ENCODE data around the gene OGFOD3.

The OGFOD3 gene

DNA sequence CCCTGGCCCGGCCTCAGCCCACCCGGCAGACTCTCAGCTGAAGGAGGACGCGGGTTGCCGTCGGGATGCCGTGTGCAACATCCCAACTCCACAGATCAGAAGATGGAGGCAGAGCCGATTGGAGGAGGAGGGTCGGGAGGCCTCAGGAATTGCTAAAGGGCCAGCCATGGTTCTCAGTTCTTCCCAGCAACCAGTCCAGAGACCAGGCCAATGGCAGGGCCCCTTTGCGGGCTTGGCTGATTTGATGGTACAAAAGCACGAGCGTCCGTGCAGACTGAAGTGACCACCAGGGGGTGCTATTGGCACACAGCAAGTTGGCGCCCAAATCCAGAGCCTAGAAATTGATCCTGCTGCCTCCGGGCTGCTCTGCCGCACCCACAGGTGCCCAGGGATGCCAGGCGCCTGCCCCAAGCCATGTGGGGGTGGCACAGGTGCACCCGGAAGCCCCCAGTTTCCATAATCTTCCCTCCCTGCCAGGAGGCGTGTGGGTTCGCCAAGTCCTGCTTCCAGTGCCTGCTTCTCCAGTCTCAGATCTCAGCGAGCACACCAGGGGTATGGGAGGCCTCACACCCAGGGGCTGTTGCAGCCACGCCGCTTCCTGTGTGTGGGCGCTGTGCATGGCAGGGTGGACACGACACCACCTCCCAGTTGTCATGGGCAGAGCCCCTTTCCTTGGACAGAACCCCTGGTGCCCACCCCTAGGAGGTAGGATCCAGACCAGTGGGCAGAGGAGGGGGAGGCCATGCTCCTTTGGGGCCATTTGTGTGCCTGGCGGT lies 66.5 kb downstream of the OGFOD3 start:
- DNase-seq: peak; percentile 87
- H3K4me3 ChIP-seq (ENCODE audit: low read depth in 1 of 2, low read length in 2 of 2): no peak overlapping the region
- no peaks in the 10 kb centered on the region for H3K27me3 ChIP-seq (ENCODE audit: insufficient read depth, low read length, poor library complexity)
- peak overlapping the region; percentile 22; the same call in 1 of the 2 replicates for H3K4me2 ChIP-seq (ENCODE audit: insufficient read depth, low read length)
- peak; percentile 93 for ATAC-seq (ENCODE audit: insufficient read depth, low read depth)
- no peak overlapping the region for H3K9ac ChIP-seq (ENCODE audit: low read depth, low read length)
- H3K36me3 ChIP-seq (ENCODE audit: insufficient read depth, low read length): no peaks in the 10 kb centered on the region
- H3K4me1 ChIP-seq (ENCODE audit: insufficient read depth, low read length): peaks cover 17% of the 10 kb centered on the region
- H3K27ac ChIP-seq (ENCODE audit: low read length): peak overlapping the region; percentile 17
- no peaks in the 10 kb centered on the region for H3K79me2 ChIP-seq (ENCODE audit: insufficient read depth, low read length)
- no peaks in the 10 kb centered on the region for H4K20me1 ChIP-seq (ENCODE audit: insufficient read depth, low read length)
- H2AFZ ChIP-seq (ENCODE audit: low read depth, low read length): peak overlapping the region; percentile 55
- no peaks in the 10 kb centered on the region for H3K9me3 ChIP-seq (ENCODE audit: insufficient read depth, low read length, severe bottlenecking)
- TF ChIP-seq, protein P1, sequence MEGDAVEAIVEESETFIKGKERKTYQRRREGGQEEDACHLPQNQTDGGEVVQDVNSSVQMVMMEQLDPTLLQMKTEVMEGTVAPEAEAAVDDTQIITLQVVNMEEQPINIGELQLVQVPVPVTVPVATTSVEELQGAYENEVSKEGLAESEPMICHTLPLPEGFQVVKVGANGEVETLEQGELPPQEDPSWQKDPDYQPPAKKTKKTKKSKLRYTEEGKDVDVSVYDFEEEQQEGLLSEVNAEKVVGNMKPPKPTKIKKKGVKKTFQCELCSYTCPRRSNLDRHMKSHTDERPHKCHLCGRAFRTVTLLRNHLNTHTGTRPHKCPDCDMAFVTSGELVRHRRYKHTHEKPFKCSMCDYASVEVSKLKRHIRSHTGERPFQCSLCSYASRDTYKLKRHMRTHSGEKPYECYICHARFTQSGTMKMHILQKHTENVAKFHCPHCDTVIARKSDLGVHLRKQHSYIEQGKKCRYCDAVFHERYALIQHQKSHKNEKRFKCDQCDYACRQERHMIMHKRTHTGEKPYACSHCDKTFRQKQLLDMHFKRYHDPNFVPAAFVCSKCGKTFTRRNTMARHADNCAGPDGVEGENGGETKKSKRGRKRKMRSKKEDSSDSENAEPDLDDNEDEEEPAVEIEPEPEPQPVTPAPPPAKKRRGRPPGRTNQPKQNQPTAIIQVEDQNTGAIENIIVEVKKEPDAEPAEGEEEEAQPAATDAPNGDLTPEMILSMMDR (IDR thresholded peaks at IDR 0.05; ENCODE audit: borderline replicate concordance, extremely low read depth, low read length, poor library complexity, severe bottlenecking): peak; percentile 97
- no peak for TF ChIP-seq EZH2 (IDR thresholded peaks at IDR 0.05; ENCODE audit: borderline replicate concordance, low read depth, low read length, severe bottlenecking)

DNA sequence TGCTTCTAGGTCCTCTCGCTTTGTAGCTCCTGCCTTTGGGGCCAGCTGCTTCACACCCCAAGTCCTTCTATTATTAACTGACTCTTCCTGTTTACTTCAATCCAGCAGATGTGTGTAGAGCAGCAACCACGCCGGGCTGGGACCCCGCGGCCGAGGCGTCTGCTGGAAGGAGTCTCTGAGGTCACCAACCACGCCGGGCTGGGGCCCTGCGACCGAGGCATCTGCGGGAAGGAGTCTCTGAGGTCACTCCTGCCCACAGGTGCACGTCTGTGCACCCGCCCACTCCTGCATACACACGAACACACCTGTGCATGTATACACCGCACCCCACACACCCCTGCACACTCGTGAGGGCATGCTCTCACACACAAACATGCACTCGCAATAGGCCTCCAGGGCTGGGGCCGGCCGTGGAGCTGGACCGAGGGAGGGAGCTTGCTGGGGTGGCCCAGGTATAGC lies 67.1 kb downstream of the OGFOD3 start:
- peak overlapping the region; percentile 16; the same call in 1 of the 2 replicates for H3K4me2 ChIP-seq (ENCODE audit: insufficient read depth, low read length)
- H2AFZ ChIP-seq (ENCODE audit: low read depth, low read length): peak overlapping the region; percentile 55

DNA sequence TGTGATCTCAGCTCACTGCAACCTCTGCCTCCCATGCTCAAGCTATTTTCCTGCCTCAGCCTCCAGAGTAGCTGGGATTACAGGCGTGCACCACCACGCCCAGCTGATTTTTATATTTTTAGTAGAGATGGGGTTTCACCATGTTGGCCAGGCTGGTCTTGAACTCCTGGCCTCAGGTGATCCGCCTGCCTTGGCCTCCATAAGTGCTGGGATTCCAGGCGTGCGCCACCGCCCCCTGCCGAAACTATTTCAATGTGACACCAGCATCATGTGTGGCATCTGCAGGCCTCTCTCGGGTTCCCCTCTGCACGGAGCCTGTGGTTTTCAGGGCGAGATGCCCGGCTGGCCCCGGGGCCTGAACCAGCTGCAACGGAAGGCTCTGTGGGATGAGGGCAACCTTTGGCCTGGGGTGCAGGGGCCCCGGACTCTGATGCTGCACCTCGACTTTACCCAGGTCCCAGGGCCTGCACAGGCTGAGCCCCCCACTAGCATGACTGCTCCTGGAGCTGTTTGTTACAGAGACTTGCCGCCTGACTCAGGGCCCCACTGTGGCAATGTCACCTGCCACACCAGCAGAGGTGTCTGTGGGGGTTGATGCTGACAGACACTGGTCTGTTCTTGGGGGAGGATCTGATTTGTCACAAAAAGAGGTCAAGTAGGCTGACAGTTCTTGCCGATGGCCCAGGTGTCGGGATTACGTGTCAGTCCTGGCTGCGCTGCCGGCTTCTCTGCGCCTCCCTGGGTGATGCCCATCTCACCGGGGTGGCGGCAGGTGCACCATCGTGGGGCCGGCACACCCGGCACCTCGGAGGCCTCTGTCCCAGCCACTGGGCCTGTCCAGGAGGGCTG lies 68.0 kb downstream of the OGFOD3 start:
- Histone ChIP-seq H4K20me1 (ENCODE audit: insufficient read depth, low read length) (no peaks in the 10 kb centered on the region), H3K4me2 (ENCODE audit: insufficient read depth, low read length) (no peak overlapping the region)

More for the DNA sequence above, 67.1 kb downstream of the OGFOD3 start:
- no peaks in the 10 kb centered on the region for H3K36me3 ChIP-seq (ENCODE audit: insufficient read depth, low read length)
- H3K27me3 ChIP-seq (ENCODE audit: insufficient read depth, low read length, poor library complexity): no peaks in the 10 kb centered on the region
- H4K20me1 ChIP-seq (ENCODE audit: insufficient read depth, low read length): no peaks in the 10 kb centered on the region
- peaks cover 15% of the 10 kb centered on the region for H3K4me1 ChIP-seq (ENCODE audit: insufficient read depth, low read length)
- H3K27ac ChIP-seq (ENCODE audit: low read length): no peak overlapping the region
- ATAC-seq (ENCODE audit: insufficient read depth, low read depth) (peak; percentile 2; the same call in 1 of the 3 replicates), DNase-seq (no peak)
- TF ChIP-seq, protein P1 (IDR thresholded peaks at IDR 0.05; ENCODE audit: borderline replicate concordance, extremely low read depth, low read length, poor library complexity, severe bottlenecking): no peak
- no peak for TF ChIP-seq EZH2 (IDR thresholded peaks at IDR 0.05; ENCODE audit: borderline replicate concordance, low read depth, low read length, severe bottlenecking)
- no peaks in the 10 kb centered on the region for H3K79me2 ChIP-seq (ENCODE audit: insufficient read depth, low read length)
- no peaks in the 10 kb centered on the region for H3K9me3 ChIP-seq (ENCODE audit: insufficient read depth, low read length, severe bottlenecking)
- no peak overlapping the region for H3K4me3 ChIP-seq (ENCODE audit: low read depth in 1 of 2, low read length in 2 of 2)
- H3K9ac ChIP-seq (ENCODE audit: low read depth, low read length): no peak overlapping the region

More for the DNA sequence above, 68.0 kb downstream of the OGFOD3 start:
- no peaks in the 10 kb centered on the region for H3K9me3 ChIP-seq (ENCODE audit: insufficient read depth, low read length, severe bottlenecking)
- H3K4me3 ChIP-seq (ENCODE audit: low read depth in 1 of 2, low read length in 2 of 2): no peak overlapping the region
- ATAC-seq (ENCODE audit: insufficient read depth, low read depth) (no peak), DNase-seq (no peak)
- no peak overlapping the region for H2AFZ ChIP-seq (ENCODE audit: low read depth, low read length)
- H3K9ac ChIP-seq (ENCODE audit: low read depth, low read length): no peak overlapping the region
- H3K27me3 ChIP-seq (ENCODE audit: insufficient read depth, low read length, poor library complexity): no peaks in the 10 kb centered on the region
- H3K79me2 ChIP-seq (ENCODE audit: insufficient read depth, low read length): no peaks in the 10 kb centered on the region
- peaks cover 15% of the 10 kb centered on the region for H3K4me1 ChIP-seq (ENCODE audit: insufficient read depth, low read length)
- no peak overlapping the region for H3K27ac ChIP-seq (ENCODE audit: low read length)
- no peaks in the 10 kb centered on the region for H3K36me3 ChIP-seq (ENCODE audit: insufficient read depth, low read length)
- TF ChIP-seq, protein P1 (IDR thresholded peaks at IDR 0.05; ENCODE audit: borderline replicate concordance, extremely low read depth, low read length, poor library complexity, severe bottlenecking): no peak
- TF ChIP-seq EZH2 (IDR thresholded peaks at IDR 0.05; ENCODE audit: borderline replicate concordance, low read depth, low read length, severe bottlenecking): no peak
